PFSK-1 (cell line): ENCODE data around the gene IDH3B.

Source experiments
- POLR2AphosphoS5 ChIP-seq: IDR thresholded peaks from 2 replicates; pipeline ENCODE4 v1.6.1; 2012; ENCODE audit warnings: low read depth, mild to moderate bottlenecking, control low read depth, low read length, moderate library complexity
- REST ChIP-seq, 2 experiments: IDR thresholded peaks; 2 replicates each; pipeline versions ENCODE4 v1.6.1 to v1.8.0; 2011 to 2012; ENCODE audit warnings: low read depth in 2 of 2, low read length in 2 of 2, control low read depth in 1 of 2, inconsistent platforms in 1 of 2, mild to moderate bottlenecking in 1 of 2, moderate library complexity in 1 of 2; ENCODE audit not compliant: insufficient read depth in 1 of 2

GRCh38 chr20:2698912-2699311, 34.9 kb upstream of the IDH3B start:
- TF ChIP-seq REST (IDR thresholded peaks at IDR 0.05; ENCODE audit: insufficient read depth in 1 of 2, low read depth in 2 of 2, low read length in 2 of 2), result no peak
- no peak for TF ChIP-seq POLR2AphosphoS5
